HG03571 (cell line): ENCODE results near the gene ST8SIA2.

Experiments
- ATAC-seq: cut with Tn5 transposase; IDR thresholded peaks from one replicate; pipeline ENCODE4 v1.9.1; 2021; ENCODE audit not compliant: unreplicated experiment

ST8SIA2 gene

GRCh38 chr15:92395098-92395635 lies 1.5 kb downstream of the ST8SIA2 start:
- ATAC-seq = no peak

GRCh38 chr15:92399271-92399950 lies 5.7 kb downstream of the ST8SIA2 start:
- no peak for ATAC-seq

- no peak for ATAC-seq
Measured at GRCh38 chr15:92400573-92400972, 6.9 kb downstream of the ST8SIA2 start.

- no peak for ATAC-seq
Measured at GRCh38 chr15:92400980-92401787, 7.5 kb downstream of the ST8SIA2 start.

- ATAC-seq = no peak
Measured at GRCh38 chr15:92402751-92403150, 9.1 kb downstream of the ST8SIA2 start.

GRCh38 chr15:92405942-92406341 lies 12.3 kb downstream of the ST8SIA2 start:
- no peak for ATAC-seq

GRCh38 chr15:92407321-92407720 lies 13.6 kb downstream of the ST8SIA2 start:
- no peak for ATAC-seq

GRCh38 chr15:92407916-92408315 lies 14.2 kb downstream of the ST8SIA2 start:
- no peak for ATAC-seq

- ATAC-seq = no peak
Measured at GRCh38 chr15:92409006-92409405, 15.3 kb downstream of the ST8SIA2 start.

- ATAC-seq = no peak
Measured at GRCh38 chr15:92409521-92409920, 15.8 kb downstream of the ST8SIA2 start.

- no peak for ATAC-seq
Measured at GRCh38 chr15:92410537-92410936, 16.9 kb downstream of the ST8SIA2 start.

- ATAC-seq = no peak
Measured at GRCh38 chr15:92411256-92411655, 17.6 kb downstream of the ST8SIA2 start.

GRCh38 chr15:92413510-92413909 lies 19.8 kb downstream of the ST8SIA2 start:
- ATAC-seq = no peak

GRCh38 chr15:92415639-92416297 lies 22.1 kb downstream of the ST8SIA2 start:
- ATAC-seq = no peak

- ATAC-seq = no peak
Measured at GRCh38 chr15:92416557-92416956, 22.9 kb downstream of the ST8SIA2 start.

GRCh38 chr15:92417716-92418115 lies 24.0 kb downstream of the ST8SIA2 start:
- ATAC-seq = no peak

- no peak for ATAC-seq
Measured at GRCh38 chr15:92418864-92419263, 25.2 kb downstream of the ST8SIA2 start.

- ATAC-seq = no peak
Measured at GRCh38 chr15:92421976-92422375, 28.3 kb downstream of the ST8SIA2 start.

GRCh38 chr15:92425578-92426225 lies 32.0 kb downstream of the ST8SIA2 start:
- no peak for ATAC-seq

- no peak for ATAC-seq
Measured at GRCh38 chr15:92429378-92430068, 35.8 kb downstream of the ST8SIA2 start.

GRCh38 chr15:92430069-92430440 lies 36.4 kb downstream of the ST8SIA2 start:
- no peak for ATAC-seq
